Breast epithelium (tissue), 4 donors: Measurements from ENCODE around the gene TM4SF1. TPM values are rescaled to one million over a fixed set of nuclear protein-coding genes. Genes with fewer than 3 reads are reported as not detected.
A peak's percentile ranks its signal among the peaks of the same experiment; 100 is the strongest.

Experiments used
- DNase-seq, 2 donors: peaks; one replicate each; pipeline ENCODE4 v3.0.0-alpha.2; 2019; ENCODE audit warnings: low spot score in 2 of 2
- H3K27ac ChIP-seq, 2 donors: fragments of 200-600 bp; sonication (generic) in 1 of 2; one replicate each; pipeline ENCODE4 v1.5.1; 2016 to 2019; ENCODE audit warnings: mild to moderate bottlenecking in 1 of 2
- H3K27me3 ChIP-seq, 2 donors: fragments of 200-600 bp; sonication (generic) in 1 of 2; one replicate each; pipeline versions ENCODE4 v1.5.1 to v1.6.0; 2017 to 2019; ENCODE audit warnings: control low read depth in 1 of 2, mild to moderate bottlenecking in 1 of 2
- H3K36me3 ChIP-seq: fragments of 200-600 bp; one replicate; pipeline ENCODE4 v1.5.1; 2019
- H3K4me1 ChIP-seq, 2 donors: fragments of 200-600 bp; sonication (generic); one replicate each; pipeline ENCODE4 v1.5.1; 2016 to 2019; ENCODE audit warnings: control low read depth in 1 of 2
- H3K4me3 ChIP-seq, 3 donors: fragments of 200-600 bp; sonication (generic); 1 replicate in 2 of 3; 2 replicates in 1 of 3; pipeline ENCODE4 v1.5.1; 2016 to 2019; ENCODE audit warnings: mild to moderate bottlenecking in 3 of 3, moderate library complexity in 2 of 3
- H3K9me3 ChIP-seq, 2 donors: fragments of 200-600 bp; sonication (generic) in 1 of 2; one replicate each; pipeline ENCODE4 v1.5.1; 2016 to 2019; ENCODE audit warnings: control low read depth in 1 of 2
- POLR2A ChIP-seq: fragments of 450-650 bp; IDR thresholded peaks from one replicate; pipeline ENCODE4 v1.6.1; 2016; ENCODE audit warnings: antibody characterized with exemption, mild to moderate bottlenecking, moderate library complexity
- POLR2AphosphoS5 ChIP-seq, 3 donors: sonication (generic); formaldehyde crosslinking; IDR thresholded peaks; one replicate each; pipeline ENCODE4 v1.6.1; 2017; ENCODE audit warnings: antibody characterized with exemption in 3 of 3
- intact Hi-C: fragments of 100-400 bp; cut with DNase I; formaldehyde crosslinking; loops from one replicate; pipeline ENCODE4 v1.15.1; 2023; ENCODE audit warnings: low total_unique reads
- total RNA-seq, 3 donors: library from RNA; depleted of rRNA; stranded (reverse); fragments of >200 nt; gene quantifications; one replicate each; pipeline ENCODE4 v1.1.0, GENCODE V29; 2016
- TF ChIP-seq, protein P1 (sequence below), 3 donors: fragments of 450-650 bp; IDR thresholded peaks; one replicate each; pipeline ENCODE4 v1.5.1; 2016 to 2017; ENCODE audit warnings: antibody characterized with exemption in 3 of 3, mild to moderate bottlenecking in 3 of 3, moderate library complexity in 3 of 3

TM4SF1 gene
- total RNA-seq, 3 donors from 2014 or later, result 48.5 to 559 (median 290) TPM

DNA sequence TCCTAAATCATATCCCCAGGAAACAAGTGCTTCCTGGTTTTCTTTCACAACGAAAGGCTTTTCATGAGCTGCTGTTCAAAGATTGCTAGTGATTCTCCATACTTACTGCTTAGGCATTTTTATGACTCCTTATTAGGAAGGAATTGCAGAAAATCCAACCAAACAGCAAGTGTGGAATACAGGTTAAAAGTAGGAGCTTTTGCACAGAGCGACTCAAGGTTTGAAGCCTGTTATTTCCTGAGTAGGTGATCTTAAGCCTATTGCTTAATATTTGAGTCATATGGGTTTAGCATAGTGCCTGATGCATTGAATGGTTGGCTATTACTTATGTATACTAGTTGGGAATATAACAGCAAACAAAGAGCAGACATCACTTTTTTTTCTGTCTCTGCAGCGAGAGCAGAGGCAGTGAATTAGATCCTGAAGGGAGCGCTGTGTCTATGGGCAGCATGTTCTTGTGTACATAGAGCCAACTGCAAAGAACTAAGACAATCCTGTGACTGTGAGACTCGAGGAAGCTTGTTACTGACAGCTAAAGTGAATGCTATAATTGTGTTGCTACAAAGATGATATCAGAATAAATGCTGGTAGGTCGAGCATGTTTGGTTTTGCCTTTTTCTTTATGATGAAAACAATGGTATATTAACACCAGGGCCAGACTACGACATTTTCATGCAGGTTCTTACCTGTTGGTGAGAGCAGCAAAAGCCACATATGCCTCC is 6.3 kb downstream of the TM4SF1 start:
- intact Hi-C loops, result loop anchor here (10.0 kb wide), 1 partner anchor 104 kb away; the partner anchor contains the start of gene TM4SF4
- TF ChIP-seq POLR2A (no peak), POLR2AphosphoS5 (IDR thresholded peaks at IDR 0.05) (peak in 2 of 3 donors; percentile 39 to 54)
- Histone ChIP-seq H3K9me3 (no peaks in the 10 kb centered on the region), H3K36me3 (no peaks in the 10 kb centered on the region), H3K27ac (peak overlapping the region; percentile 84 to 96), H3K4me1 (peaks cover 0 to 12% of the 10 kb centered on the region in 2 donors), H3K27me3 (no peaks in the 10 kb centered on the region), H3K4me3 (peak overlapping the region in 1 of 3 donors; percentile 14)
- DNase-seq, result no peak

DNA sequence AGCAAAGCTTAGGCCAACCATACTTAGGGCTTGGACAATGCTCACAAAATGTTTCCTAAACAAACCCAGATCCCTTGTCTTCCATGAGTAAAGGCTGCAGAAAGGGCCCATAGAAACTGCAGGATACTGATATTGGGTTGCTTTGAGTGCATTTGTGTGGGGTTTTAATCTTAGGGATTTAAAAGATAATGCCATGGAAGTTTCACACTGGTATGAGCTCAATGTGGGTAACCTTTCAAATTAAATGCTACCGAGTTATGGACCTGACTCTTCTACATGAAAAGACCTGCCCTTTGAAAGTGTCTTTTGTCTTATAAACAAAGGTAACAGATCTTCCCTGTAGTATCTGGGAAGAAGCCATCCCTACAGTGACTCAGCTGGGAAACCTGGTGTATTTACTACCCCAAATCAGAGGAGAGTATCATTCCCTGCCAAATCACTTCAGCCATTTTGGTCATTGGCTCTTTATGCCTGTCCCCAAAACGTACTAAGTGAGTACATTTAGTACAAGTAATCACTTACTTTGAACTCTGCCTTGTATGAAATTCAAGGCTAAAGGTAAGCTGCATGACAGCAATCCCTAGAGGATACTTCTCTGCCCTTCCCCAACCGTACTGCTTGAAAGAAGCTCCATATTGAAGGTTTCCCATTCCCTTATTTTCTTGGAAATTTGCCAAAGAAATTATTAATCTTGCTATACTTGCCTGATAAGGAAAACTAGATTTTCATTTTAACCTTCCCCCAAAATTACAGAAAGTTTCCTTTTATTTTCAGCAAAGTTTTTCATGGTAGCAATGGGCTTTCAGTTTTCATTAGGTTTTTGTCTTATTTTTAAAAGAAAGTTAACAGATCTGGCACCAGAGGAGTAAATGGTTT is 7.2 kb downstream of the TM4SF1 start:
- H3K4me1 ChIP-seq, result peaks cover 0 to 12% of the 10 kb centered on the region in 2 donors

DNA sequence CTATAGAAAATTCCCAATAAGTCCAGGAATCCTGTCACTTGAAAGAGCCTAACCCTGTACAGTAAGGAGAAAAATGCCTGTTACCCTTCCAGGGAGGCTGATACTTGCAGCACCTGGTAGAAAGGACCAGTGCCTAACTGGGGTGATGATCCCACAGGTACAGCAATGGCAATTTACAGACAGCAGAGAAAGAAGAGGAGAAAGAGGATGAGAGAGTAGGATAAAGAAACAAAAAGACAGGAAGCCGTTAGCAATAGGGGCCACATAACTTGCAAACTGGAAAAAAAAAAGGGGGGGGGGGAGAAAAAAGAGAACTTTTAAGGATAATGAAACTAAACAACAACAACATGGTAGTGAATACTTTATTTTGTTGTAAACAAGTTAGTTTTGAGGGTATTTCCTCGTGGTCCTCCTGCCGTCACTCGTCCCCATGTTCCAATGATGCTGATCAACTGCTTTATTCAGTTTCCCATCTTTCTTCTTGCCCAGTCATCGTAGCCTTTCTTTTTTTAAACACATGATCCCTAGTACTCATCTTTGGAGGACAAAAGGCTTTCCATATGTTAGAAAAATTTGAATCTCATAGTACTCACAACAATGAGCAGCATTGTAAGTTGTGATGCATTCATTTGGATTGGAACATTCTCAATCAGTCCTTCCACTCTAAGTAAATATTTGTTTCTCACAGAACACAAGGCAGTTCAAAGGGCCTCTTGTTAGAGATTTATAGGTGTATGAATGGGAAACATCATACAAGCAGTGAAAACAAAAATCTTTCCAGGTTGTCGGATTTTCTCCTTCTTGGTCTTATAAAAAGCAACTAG is 8.6 kb downstream of the TM4SF1 start:
- no peaks in the 10 kb centered on the region for H3K9me3 ChIP-seq
- peaks cover 0 to 12% of the 10 kb centered on the region in 2 donors for H3K4me1 ChIP-seq
- no peak for TF ChIP-seq POLR2A
- TF ChIP-seq POLR2AphosphoS5 (IDR thresholded peaks at IDR 0.05), result peak in 1 of 3 donors; percentile 65
- DNase-seq, result no peak
- no peaks in the 10 kb centered on the region for H3K27me3 ChIP-seq
- no peaks in the 10 kb centered on the region for H3K36me3 ChIP-seq
- H3K4me3 ChIP-seq, result no peak overlapping the region
- H3K27ac ChIP-seq, result peak overlapping the region; percentile 73 to 96
- intact Hi-C loops, result no loop called here

More for the DNA sequence above, 7.2 kb downstream of the TM4SF1 start:
- Histone ChIP-seq H3K36me3 (no peaks in the 10 kb centered on the region), H3K4me3 (no peak overlapping the region), H3K27ac (peak overlapping the region; percentile 84 to 96), H3K27me3 (no peaks in the 10 kb centered on the region), H3K9me3 (no peaks in the 10 kb centered on the region)
- TF ChIP-seq POLR2AphosphoS5 (IDR thresholded peaks at IDR 0.05) (peak in 1 of 3 donors; percentile 59), POLR2A (no peak)
- intact Hi-C loops, result loop anchor here (10.0 kb wide), 1 partner anchor 105 kb away; the partner anchor contains the start of gene TM4SF4
- DNase-seq, result no peak

DNA sequence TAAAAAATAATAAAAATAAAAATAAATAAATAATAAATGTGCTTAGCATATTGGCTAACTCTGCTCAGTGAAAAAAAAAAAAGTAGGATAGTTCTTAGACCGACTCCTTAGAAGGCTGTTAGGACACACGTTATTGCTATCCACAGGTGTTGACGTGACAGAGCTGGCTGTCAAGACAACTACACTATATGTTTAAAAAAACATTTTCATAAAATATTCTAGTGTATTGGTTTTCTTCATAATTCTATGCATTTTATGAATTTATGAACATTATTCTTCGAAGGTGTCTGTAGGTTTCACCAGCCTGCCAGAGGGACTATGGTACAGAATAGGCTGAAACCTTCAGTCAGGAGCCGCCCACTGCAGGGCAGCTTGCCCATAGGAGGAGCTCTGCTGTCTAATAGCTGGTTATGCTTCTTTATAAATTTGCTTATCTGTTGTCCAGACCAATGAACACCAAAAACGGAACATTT is 9.2 kb downstream of the TM4SF1 start:
- TF ChIP-seq POLR2AphosphoS5 (IDR thresholded peaks at IDR 0.05) (peak in 2 of 3 donors; percentile 10 to 25), POLR2A (no peak)
- TF ChIP-seq, protein P1, sequence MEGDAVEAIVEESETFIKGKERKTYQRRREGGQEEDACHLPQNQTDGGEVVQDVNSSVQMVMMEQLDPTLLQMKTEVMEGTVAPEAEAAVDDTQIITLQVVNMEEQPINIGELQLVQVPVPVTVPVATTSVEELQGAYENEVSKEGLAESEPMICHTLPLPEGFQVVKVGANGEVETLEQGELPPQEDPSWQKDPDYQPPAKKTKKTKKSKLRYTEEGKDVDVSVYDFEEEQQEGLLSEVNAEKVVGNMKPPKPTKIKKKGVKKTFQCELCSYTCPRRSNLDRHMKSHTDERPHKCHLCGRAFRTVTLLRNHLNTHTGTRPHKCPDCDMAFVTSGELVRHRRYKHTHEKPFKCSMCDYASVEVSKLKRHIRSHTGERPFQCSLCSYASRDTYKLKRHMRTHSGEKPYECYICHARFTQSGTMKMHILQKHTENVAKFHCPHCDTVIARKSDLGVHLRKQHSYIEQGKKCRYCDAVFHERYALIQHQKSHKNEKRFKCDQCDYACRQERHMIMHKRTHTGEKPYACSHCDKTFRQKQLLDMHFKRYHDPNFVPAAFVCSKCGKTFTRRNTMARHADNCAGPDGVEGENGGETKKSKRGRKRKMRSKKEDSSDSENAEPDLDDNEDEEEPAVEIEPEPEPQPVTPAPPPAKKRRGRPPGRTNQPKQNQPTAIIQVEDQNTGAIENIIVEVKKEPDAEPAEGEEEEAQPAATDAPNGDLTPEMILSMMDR (IDR thresholded peaks at IDR 0.05), result no peak
- Histone ChIP-seq H3K27ac (peak overlapping the region; percentile 73 to 96), H3K27me3 (no peaks in the 10 kb centered on the region), H3K36me3 (no peaks in the 10 kb centered on the region), H3K4me3 (no peak overlapping the region), H3K4me1 (peaks cover 0 to 12% of the 10 kb centered on the region in 2 donors), H3K9me3 (no peaks in the 10 kb centered on the region)
- intact Hi-C loops, result no loop called here
- DNase-seq, result no peak

DNA sequence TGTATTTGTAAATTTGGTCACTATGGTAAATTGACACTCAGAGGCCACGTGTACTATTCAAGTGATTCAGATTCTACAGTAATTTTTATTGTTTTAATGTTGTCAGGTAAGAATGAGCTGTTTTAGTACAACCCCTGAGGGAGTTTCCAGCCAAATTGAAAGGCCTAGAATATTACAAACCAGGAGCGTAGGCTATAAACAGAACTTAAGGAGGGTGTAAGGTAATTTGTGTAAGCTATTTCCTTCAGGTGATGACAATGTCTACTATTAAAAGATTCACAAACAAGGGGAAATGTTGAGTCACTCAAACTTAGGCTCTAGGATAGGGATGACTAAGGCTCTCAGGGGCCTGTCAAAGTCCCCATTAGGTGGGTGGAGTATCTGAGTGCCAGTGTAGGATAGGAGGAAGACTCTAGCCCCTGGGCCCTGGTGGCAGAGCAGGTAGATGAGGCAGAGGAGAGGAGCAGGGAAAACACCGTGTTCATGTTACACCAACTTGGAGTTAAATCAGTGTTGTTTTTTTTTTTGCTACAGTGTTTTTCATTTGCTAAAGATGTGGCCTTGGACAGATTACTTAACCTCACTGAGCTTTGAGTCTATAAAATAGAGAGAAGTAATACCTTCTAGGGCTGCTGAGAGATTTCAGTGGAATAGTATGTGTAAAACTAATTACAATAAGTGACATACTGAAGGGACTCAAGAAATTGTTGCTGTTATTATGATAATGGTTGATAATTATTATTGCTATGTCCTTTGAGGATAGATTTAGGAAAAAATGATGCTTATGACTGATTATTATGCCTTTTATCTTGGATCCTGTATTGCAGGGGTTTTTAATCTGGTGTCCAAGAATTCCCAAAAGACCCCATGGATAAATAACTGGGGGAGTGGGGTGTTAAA is 10.3 kb downstream of the TM4SF1 start:
- no peak for DNase-seq
- Histone ChIP-seq H3K9me3 (no peaks in the 10 kb centered on the region), H3K27ac (peak overlapping the region; percentile 82 to 96), H3K4me3 (no peak overlapping the region), H3K27me3 (no peaks in the 10 kb centered on the region), H3K4me1 (peaks cover 0 to 12% of the 10 kb centered on the region in 2 donors), H3K36me3 (no peaks in the 10 kb centered on the region)
- peak in 1 of 3 donors; percentile 7 for TF ChIP-seq POLR2AphosphoS5 (IDR thresholded peaks at IDR 0.05)
- TF ChIP-seq, protein P1 (IDR thresholded peaks at IDR 0.05), result no peak
- TF ChIP-seq POLR2A, result no peak
- intact Hi-C loops, result no loop called here
